Measurements from ENCODE around the gene PELI2. TPM values are rescaled to one million over a fixed set of nuclear protein-coding genes. Genes with fewer than 3 reads are reported as not detected.
A peak's percentile ranks its signal among the peaks of the same experiment; 100 is the strongest.

The PELI2 gene
- total RNA-seq, 1 experiment from 2014 or later = 0.19 TPM

GRCh38 chr14:56183631-56184157 is 65.5 kb downstream of the PELI2 start:
- Mint-ChIP-seq H3K27ac (ENCODE audit: low read depth, unreplicated experiment) (no peak overlapping the region), H3K36me3 (ENCODE audit: insufficient read depth, unreplicated experiment) (no peaks in the 10 kb centered on the region), H3K4me1 (ENCODE audit: insufficient read depth, unreplicated experiment) (no peaks in the 10 kb centered on the region), H3K4me3 (ENCODE audit: unreplicated experiment) (no peak overlapping the region), H3K27me3 (ENCODE audit: insufficient read depth, unreplicated experiment) (no peaks in the 10 kb centered on the region), H3K9me3 (ENCODE audit: unreplicated experiment) (no peaks in the 10 kb centered on the region)
- TF ChIP-seq CTCF (IDR thresholded peaks at IDR 0.05; ENCODE audit: unreplicated experiment) = no peak
- BruUV-seq (replicated peaks) = no TSS peak
- ChIA-PET CTCF (no interaction called here), POLR2A (no interaction called here)
- intact Hi-C loops (cut with micrococcal nuclease) = no loop called here
- DNase-seq (ENCODE audit: unreplicated experiment) = no peak

GRCh38 chr14:56185992-56186391 is 67.8 kb downstream of the PELI2 start:
- no peaks in the 10 kb centered on the region for H3K36me3 Mint-ChIP-seq (ENCODE audit: insufficient read depth, unreplicated experiment)
- no peak for TF ChIP-seq CTCF (IDR thresholded peaks at IDR 0.05; ENCODE audit: unreplicated experiment)

GRCh38 chr14:56187736-56188135 is 69.5 kb downstream of the PELI2 start:
- no peak for DNase-seq (ENCODE audit: unreplicated experiment)
- Mint-ChIP-seq H3K27me3 (ENCODE audit: insufficient read depth, unreplicated experiment) (no peaks in the 10 kb centered on the region), H3K36me3 (ENCODE audit: insufficient read depth, unreplicated experiment) (no peaks in the 10 kb centered on the region), H3K4me1 (ENCODE audit: insufficient read depth, unreplicated experiment) (no peaks in the 10 kb centered on the region), H3K4me3 (ENCODE audit: unreplicated experiment) (no peak overlapping the region), H3K27ac (ENCODE audit: low read depth, unreplicated experiment) (no peak overlapping the region), H3K9me3 (ENCODE audit: unreplicated experiment) (no peaks in the 10 kb centered on the region)
- intact Hi-C loops (cut with micrococcal nuclease) = no loop called here
- ChIA-PET POLR2A (no interaction called here), CTCF (no interaction called here)
- TF ChIP-seq CTCF (IDR thresholded peaks at IDR 0.05; ENCODE audit: unreplicated experiment) = no peak
- no TSS peak for BruUV-seq (replicated peaks)

More at GRCh38 chr14:56185992-56186391, 67.8 kb downstream of the PELI2 start:
- Mint-ChIP-seq H3K4me3 (ENCODE audit: unreplicated experiment) (no peak overlapping the region), H3K9me3 (ENCODE audit: unreplicated experiment) (no peaks in the 10 kb centered on the region), H3K4me1 (ENCODE audit: insufficient read depth, unreplicated experiment) (no peaks in the 10 kb centered on the region), H3K27ac (ENCODE audit: low read depth, unreplicated experiment) (no peak overlapping the region), H3K27me3 (ENCODE audit: insufficient read depth, unreplicated experiment) (no peaks in the 10 kb centered on the region)
- POLR2A ChIA-PET = interaction anchor here (0.6 kb wide), 1 partner anchor 241 kb away, joined by 3 read pairs; no protein-coding TSS in a partner anchor
- DNase-seq (ENCODE audit: unreplicated experiment) = no peak
- intact Hi-C loops (cut with micrococcal nuclease) = no loop called here
- CTCF ChIA-PET = no interaction called here
- BruUV-seq (replicated peaks) = no TSS peak

GRCh38 chr14:56189307-56189706 is 71.1 kb downstream of the PELI2 start:
- DNase-seq (ENCODE audit: unreplicated experiment) = peak; percentile 81
- intact Hi-C loops (cut with micrococcal nuclease) = no loop called here
- H3K27me3 Mint-ChIP-seq (ENCODE audit: insufficient read depth, unreplicated experiment) = no peaks in the 10 kb centered on the region
- no peaks in the 10 kb centered on the region for H3K9me3 Mint-ChIP-seq (ENCODE audit: unreplicated experiment)
- no peaks in the 10 kb centered on the region for H3K36me3 Mint-ChIP-seq (ENCODE audit: insufficient read depth, unreplicated experiment)
- H3K4me3 Mint-ChIP-seq (ENCODE audit: unreplicated experiment) = no peak overlapping the region
- H3K4me1 Mint-ChIP-seq (ENCODE audit: insufficient read depth, unreplicated experiment) = no peaks in the 10 kb centered on the region
- no TSS peak for BruUV-seq (replicated peaks)
- no peak overlapping the region for H3K27ac Mint-ChIP-seq (ENCODE audit: low read depth, unreplicated experiment)
- ChIA-PET POLR2A (interaction anchor here (0.6 to 1.1 kb wide), 4 partner anchors 10 to 689 kb away, joined by 3 to 4 read pairs (median 3); no protein-coding TSS in a partner anchor), CTCF (interaction anchor here (0.6 kb wide), 1 partner anchor 11 kb away, joined by 3 read pairs; no protein-coding TSS in a partner anchor)
- TF ChIP-seq CTCF (IDR thresholded peaks at IDR 0.05; ENCODE audit: unreplicated experiment) = no peak
